ENCODE measurements around the gene NEURL1B.

DNA sequence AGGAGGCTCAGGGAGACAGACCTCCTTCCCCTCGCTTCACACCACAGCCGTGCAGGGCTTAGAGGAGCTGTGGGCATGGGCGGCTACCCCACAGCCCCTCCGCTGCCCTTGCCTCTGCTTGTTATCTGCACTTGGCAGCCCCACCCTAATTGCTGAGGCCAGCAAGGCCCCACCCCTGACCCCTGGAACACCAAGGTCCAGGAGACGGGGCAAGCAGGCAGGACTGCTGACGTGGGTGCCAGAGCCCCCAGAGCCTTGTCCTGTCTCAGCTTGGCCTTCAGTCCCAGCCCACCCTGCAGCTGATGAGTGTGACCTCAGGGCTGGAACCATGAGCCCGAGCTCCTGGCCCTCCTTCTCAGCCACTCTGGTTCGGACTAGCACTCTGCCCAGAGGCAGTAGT lies 29.1 kb upstream of the NEURL1B start:
- TF ChIP-seq, protein P1, sequence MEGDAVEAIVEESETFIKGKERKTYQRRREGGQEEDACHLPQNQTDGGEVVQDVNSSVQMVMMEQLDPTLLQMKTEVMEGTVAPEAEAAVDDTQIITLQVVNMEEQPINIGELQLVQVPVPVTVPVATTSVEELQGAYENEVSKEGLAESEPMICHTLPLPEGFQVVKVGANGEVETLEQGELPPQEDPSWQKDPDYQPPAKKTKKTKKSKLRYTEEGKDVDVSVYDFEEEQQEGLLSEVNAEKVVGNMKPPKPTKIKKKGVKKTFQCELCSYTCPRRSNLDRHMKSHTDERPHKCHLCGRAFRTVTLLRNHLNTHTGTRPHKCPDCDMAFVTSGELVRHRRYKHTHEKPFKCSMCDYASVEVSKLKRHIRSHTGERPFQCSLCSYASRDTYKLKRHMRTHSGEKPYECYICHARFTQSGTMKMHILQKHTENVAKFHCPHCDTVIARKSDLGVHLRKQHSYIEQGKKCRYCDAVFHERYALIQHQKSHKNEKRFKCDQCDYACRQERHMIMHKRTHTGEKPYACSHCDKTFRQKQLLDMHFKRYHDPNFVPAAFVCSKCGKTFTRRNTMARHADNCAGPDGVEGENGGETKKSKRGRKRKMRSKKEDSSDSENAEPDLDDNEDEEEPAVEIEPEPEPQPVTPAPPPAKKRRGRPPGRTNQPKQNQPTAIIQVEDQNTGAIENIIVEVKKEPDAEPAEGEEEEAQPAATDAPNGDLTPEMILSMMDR (IDR thresholded peaks at IDR 0.05) = no peak
- TF ChIP-seq POLR2A (IDR thresholded peaks at IDR 0.05) = no peak
